ENCODE data around the gene LPP. TPM values are rescaled to one million over a fixed set of nuclear protein-coding genes. Genes with fewer than 3 reads are reported as not detected.

The LPP gene
- total RNA-seq, 3 donors from 2014 or later (not counting 1 experiment from before 2014, with no cell fraction given), result 137 to 163 (median 149) TPM

DNA sequence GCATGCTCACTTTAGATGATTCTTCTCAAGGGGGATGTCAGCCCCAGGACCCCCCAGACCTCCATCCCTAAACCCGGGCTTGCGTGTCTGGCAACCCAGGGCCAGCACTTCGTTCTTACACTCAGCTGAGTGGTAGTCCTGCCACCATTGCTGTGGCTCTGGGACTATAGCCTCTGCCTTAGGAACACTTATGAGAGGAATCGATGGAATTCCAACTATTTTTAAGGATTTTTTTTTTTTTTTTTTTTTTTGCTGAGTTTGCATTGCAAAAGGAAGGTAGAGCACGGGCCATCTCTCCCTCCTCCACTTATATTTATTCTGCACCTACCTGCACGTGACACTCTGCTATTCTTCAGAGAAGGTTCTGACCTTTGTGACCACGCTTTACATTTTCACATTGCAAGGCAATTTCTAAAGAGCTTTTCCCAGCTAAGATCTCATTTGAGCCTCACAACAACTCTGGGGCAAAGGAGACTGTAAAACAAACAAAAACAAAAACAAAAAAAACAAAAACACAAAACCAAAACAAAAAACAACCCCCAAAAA, 113.9 kb downstream of the LPP start:
- no peaks in the 10 kb centered on the region for H3K4me1 ChIP-seq (ENCODE audit: control insufficient read depth, insufficient read depth, low read length)
- no peak overlapping the region for H3K27ac Mint-ChIP-seq
- H3K4me1 Mint-ChIP-seq, result peaks cover 45 to 46% of the 10 kb centered on the region in 2 donors
- no peaks in the 10 kb centered on the region for H3K36me3 ChIP-seq (ENCODE audit: control insufficient read depth, insufficient read depth, low read length)
- H3K36me3 Mint-ChIP-seq, result no peaks in the 10 kb centered on the region
- no peaks in the 10 kb centered on the region for H3K9me3 ChIP-seq (ENCODE audit: control insufficient read depth, insufficient read depth, low read length)
- TF ChIP-seq, protein P1, sequence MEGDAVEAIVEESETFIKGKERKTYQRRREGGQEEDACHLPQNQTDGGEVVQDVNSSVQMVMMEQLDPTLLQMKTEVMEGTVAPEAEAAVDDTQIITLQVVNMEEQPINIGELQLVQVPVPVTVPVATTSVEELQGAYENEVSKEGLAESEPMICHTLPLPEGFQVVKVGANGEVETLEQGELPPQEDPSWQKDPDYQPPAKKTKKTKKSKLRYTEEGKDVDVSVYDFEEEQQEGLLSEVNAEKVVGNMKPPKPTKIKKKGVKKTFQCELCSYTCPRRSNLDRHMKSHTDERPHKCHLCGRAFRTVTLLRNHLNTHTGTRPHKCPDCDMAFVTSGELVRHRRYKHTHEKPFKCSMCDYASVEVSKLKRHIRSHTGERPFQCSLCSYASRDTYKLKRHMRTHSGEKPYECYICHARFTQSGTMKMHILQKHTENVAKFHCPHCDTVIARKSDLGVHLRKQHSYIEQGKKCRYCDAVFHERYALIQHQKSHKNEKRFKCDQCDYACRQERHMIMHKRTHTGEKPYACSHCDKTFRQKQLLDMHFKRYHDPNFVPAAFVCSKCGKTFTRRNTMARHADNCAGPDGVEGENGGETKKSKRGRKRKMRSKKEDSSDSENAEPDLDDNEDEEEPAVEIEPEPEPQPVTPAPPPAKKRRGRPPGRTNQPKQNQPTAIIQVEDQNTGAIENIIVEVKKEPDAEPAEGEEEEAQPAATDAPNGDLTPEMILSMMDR (IDR thresholded peaks at IDR 0.05), result no peak
- ATAC-seq (no peak), DNase-seq (no peak)
- intact Hi-C loops (cut with micrococcal nuclease), result no loop called here
- no peaks in the 10 kb centered on the region for H3K9me3 Mint-ChIP-seq
- H3K27me3 ChIP-seq (ENCODE audit: control insufficient read depth, insufficient read depth, low read length), result no peaks in the 10 kb centered on the region
- H3K27ac ChIP-seq (ENCODE audit: low read length), result no peak overlapping the region
- H3K4me3 Mint-ChIP-seq, result no peak overlapping the region
- no peaks in the 10 kb centered on the region for H3K27me3 Mint-ChIP-seq (ENCODE audit: low read depth in 2 of 2)
- WGBS (ENCODE audit: insufficient coverage), result 96% methylated on average over 6 of the region's 7 CpGs
- no peak overlapping the region for H3K4me3 ChIP-seq (ENCODE audit: low read length)

- peaks cover 47 to 49% of the 10 kb centered on the region in 2 donors for H3K4me1 Mint-ChIP-seq
- ATAC-seq, result no peak
- 80% methylated on average over 5 of the region's 5 CpGs for WGBS (ENCODE audit: insufficient coverage)
Observed at GRCh38 chr3:188268336-188268735, 114.4 kb downstream of the LPP start.

DNA sequence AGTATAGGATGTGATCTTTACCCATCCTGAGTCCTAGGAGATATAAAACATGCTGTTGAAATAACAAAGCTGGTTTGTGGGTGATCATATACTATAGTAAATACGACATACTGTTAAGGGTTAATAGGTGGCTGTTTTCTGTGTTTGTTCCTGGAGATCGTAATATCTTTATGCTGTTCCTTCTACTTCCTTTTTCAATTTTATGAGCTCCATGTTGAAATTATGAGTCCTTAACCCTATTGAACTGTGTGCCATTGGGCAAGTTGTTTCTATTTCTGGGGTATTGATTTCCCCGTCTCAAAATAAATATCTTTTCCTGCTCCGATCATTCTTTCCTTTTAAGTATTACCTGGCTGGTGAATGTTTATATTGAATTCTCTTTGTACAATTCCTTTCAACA, 115.1 kb downstream of the LPP start:
- TF ChIP-seq, protein P1 (IDR thresholded peaks at IDR 0.05), result no peak
- H3K4me1 Mint-ChIP-seq, result peaks cover 49% of the 10 kb centered on the region in 2 donors
- H3K36me3 Mint-ChIP-seq, result no peaks in the 10 kb centered on the region
- peak overlapping the region in 1 of 2 donors; percentile 47 for H3K27ac Mint-ChIP-seq
- H3K27me3 Mint-ChIP-seq (ENCODE audit: low read depth in 2 of 2), result no peaks in the 10 kb centered on the region
- ATAC-seq, result no peak
- Histone ChIP-seq H3K27me3 (ENCODE audit: control insufficient read depth, insufficient read depth, low read length) (no peaks in the 10 kb centered on the region), H3K4me1 (ENCODE audit: control insufficient read depth, insufficient read depth, low read length) (no peaks in the 10 kb centered on the region), H3K4me3 (ENCODE audit: low read length) (no peak overlapping the region), H3K36me3 (ENCODE audit: control insufficient read depth, insufficient read depth, low read length) (no peaks in the 10 kb centered on the region), H3K27ac (ENCODE audit: low read length) (no peak overlapping the region), H3K9me3 (ENCODE audit: control insufficient read depth, insufficient read depth, low read length) (no peaks in the 10 kb centered on the region)
- intact Hi-C loops (cut with micrococcal nuclease), result no loop called here
- DNase-seq, result no peak
- WGBS (ENCODE audit: insufficient coverage), result no CpG with 5 or more reads among the region's 4 CpGs
- H3K9me3 Mint-ChIP-seq, result no peaks in the 10 kb centered on the region
- H3K4me3 Mint-ChIP-seq, result no peak overlapping the region

More at GRCh38 chr3:188268336-188268735, 114.4 kb downstream of the LPP start:
- no peak for DNase-seq
- Mint-ChIP-seq H3K27ac (no peak overlapping the region), H3K36me3 (no peaks in the 10 kb centered on the region), H3K9me3 (no peaks in the 10 kb centered on the region), H3K27me3 (ENCODE audit: low read depth in 2 of 2) (no peaks in the 10 kb centered on the region), H3K4me3 (no peak overlapping the region)
- Histone ChIP-seq H3K4me1 (ENCODE audit: control insufficient read depth, insufficient read depth, low read length) (no peaks in the 10 kb centered on the region), H3K27me3 (ENCODE audit: control insufficient read depth, insufficient read depth, low read length) (no peaks in the 10 kb centered on the region), H3K27ac (ENCODE audit: low read length) (no peak overlapping the region), H3K9me3 (ENCODE audit: control insufficient read depth, insufficient read depth, low read length) (no peaks in the 10 kb centered on the region), H3K36me3 (ENCODE audit: control insufficient read depth, insufficient read depth, low read length) (no peaks in the 10 kb centered on the region), H3K4me3 (ENCODE audit: low read length) (no peak overlapping the region)
- TF ChIP-seq, protein P1 (IDR thresholded peaks at IDR 0.05), result no peak
- intact Hi-C loops (cut with micrococcal nuclease), result no loop called here

- 89% methylated on average over 2 of the region's 3 CpGs for WGBS (ENCODE audit: insufficient coverage)
- no peak overlapping the region for H3K4me3 Mint-ChIP-seq
- DNase-seq (no peak), ATAC-seq (no peak)
- TF ChIP-seq, protein P1 (IDR thresholded peaks at IDR 0.05), result no peak
- no peaks in the 10 kb centered on the region for H3K27me3 Mint-ChIP-seq (ENCODE audit: low read depth in 2 of 2)
- Histone ChIP-seq H3K36me3 (ENCODE audit: control insufficient read depth, insufficient read depth, low read length) (no peaks in the 10 kb centered on the region), H3K4me3 (ENCODE audit: low read length) (no peak overlapping the region), H3K27me3 (ENCODE audit: control insufficient read depth, insufficient read depth, low read length) (no peaks in the 10 kb centered on the region), H3K9me3 (ENCODE audit: control insufficient read depth, insufficient read depth, low read length) (no peaks in the 10 kb centered on the region), H3K4me1 (ENCODE audit: control insufficient read depth, insufficient read depth, low read length) (no peaks in the 10 kb centered on the region), H3K27ac (ENCODE audit: low read length) (no peak overlapping the region)
- H3K9me3 Mint-ChIP-seq, result no peaks in the 10 kb centered on the region
- H3K27ac Mint-ChIP-seq, result peak overlapping the region in 1 of 2 donors; percentile 52
- H3K4me1 Mint-ChIP-seq, result peaks cover 49 to 53% of the 10 kb centered on the region in 2 donors
- intact Hi-C loops (cut with micrococcal nuclease), result no loop called here
- no peaks in the 10 kb centered on the region for H3K36me3 Mint-ChIP-seq
Observed at GRCh38 chr3:188270423-188270972, 116.5 kb downstream of the LPP start.
